MM.1S (cell line): ENCODE data around the gene PRKAR2B.

ENCODE experiments used
- DNase-seq: peaks from one replicate; pipeline ENCODE4 v3.0.0-alpha.2; 2015
- H2AFZ ChIP-seq: fragments of 300-600 bp; sonication (generic); 2 replicates; pipeline ENCODE4 v1.6.0; 2016; ENCODE audit warnings: antibody characterized with exemption, low read length
- H3F3A ChIP-seq: fragments of 300-600 bp; sonication (generic); 2 replicates; pipeline ENCODE4 v1.6.1; 2016; ENCODE audit warnings: mild to moderate bottlenecking, antibody characterized with exemption, low read length, moderate library complexity, mixed read lengths; ENCODE audit not compliant: insufficient read depth
- H3K27ac ChIP-seq: fragments of 300-600 bp; sonication (generic); 2 replicates; pipeline ENCODE4 v1.5.1; 2016; ENCODE audit warnings: mild to moderate bottlenecking, low read length
- H3K27me3 ChIP-seq: fragments of 300-600 bp; sonication (generic); replicated peaks from 2 replicates; pipeline ENCODE4 v1.6.0; 2016; ENCODE audit warnings: low read length; ENCODE audit not compliant: insufficient read depth
- H3K36me3 ChIP-seq: fragments of 300-600 bp; sonication (generic); replicated peaks from 2 replicates; pipeline ENCODE4 v1.6.1; 2016; ENCODE audit warnings: mild to moderate bottlenecking, low read length, mixed read lengths; ENCODE audit not compliant: insufficient read depth
- H3K4me1 ChIP-seq: fragments of 300-600 bp; sonication (generic); 2 replicates; pipeline ENCODE4 v1.6.1; 2016; ENCODE audit warnings: low read length, mixed read lengths
- H3K4me2 ChIP-seq: fragments of 300-600 bp; sonication (generic); 2 replicates; pipeline ENCODE4 v1.6.0; 2016; ENCODE audit warnings: low read depth, low read length
- H3K4me3 ChIP-seq: fragments of 300-600 bp; sonication (generic); 2 replicates; pipeline ENCODE4 v1.5.1; 2016; ENCODE audit warnings: low read length, mixed read lengths
- H3K79me2 ChIP-seq: fragments of 300-600 bp; sonication (generic); 2 replicates; pipeline ENCODE4 v1.6.1; 2016; ENCODE audit warnings: mixed run types, low read length, mixed read lengths
- H3K9ac ChIP-seq: fragments of 300-600 bp; sonication (generic); 2 replicates; pipeline ENCODE4 v1.6.1; 2016; ENCODE audit warnings: low read length, mixed read lengths
- H3K9me2 ChIP-seq: fragments of 300-600 bp; sonication (generic); replicated peaks from 2 replicates; pipeline ENCODE4 v1.6.1; 2016; ENCODE audit warnings: mild to moderate bottlenecking, low read length, mixed read lengths; ENCODE audit not compliant: insufficient read depth
- H3K9me3 ChIP-seq: fragments of 300-600 bp; sonication (generic); replicated peaks from 2 replicates; pipeline ENCODE4 v1.6.1; 2016; ENCODE audit warnings: mild to moderate bottlenecking, low read length, mixed read lengths; ENCODE audit not compliant: insufficient read depth
- H4K20me1 ChIP-seq: fragments of 300-600 bp; sonication (generic); 2 replicates; pipeline ENCODE4 v1.6.1; 2016; ENCODE audit warnings: mild to moderate bottlenecking, low read length, moderate library complexity, mixed read lengths; ENCODE audit not compliant: insufficient read depth
- CTCF ChIP-seq: fragments of 300-600 bp; sonication (generic); IDR thresholded peaks from 2 replicates; pipeline ENCODE4 v1.5.1; 2016; ENCODE audit warnings: antibody characterized with exemption, low read length, mixed read lengths
- EZH2 ChIP-seq: fragments of 300-600 bp; sonication (generic); optimal IDR thresholded peaks from 2 replicates; pipeline ENCODE3; 2017; ENCODE audit warnings: low read depth, mild to moderate bottlenecking, antibody characterized with exemption, low read length, mixed read lengths
- EZH2phosphoT487 ChIP-seq: fragments of 300-600 bp; sonication (generic); IDR thresholded peaks from 2 replicates; pipeline ENCODE4 v1.6.1; 2018; ENCODE audit warnings: antibody characterized with exemption, low read length

The PRKAR2B gene

GRCh38 chr7:107046491-107047259 lies 2.2 kb downstream of the PRKAR2B start:
- Histone ChIP-seq H3K4me1 (peaks cover 5% of the 10 kb centered on the region; the same call in 1 of the 2 replicates), H3K79me2 (no peaks in the 10 kb centered on the region), H2AFZ (no peak overlapping the region), H3K27ac (no peak overlapping the region), H3K27me3 (0 out of 2 replicates have a peak, but pooled peaks cover 9% of the 10 kb centered on the region), H3K9ac (no peak overlapping the region), H3K4me3 (no peak overlapping the region), H3F3A (peaks cover 3% of the 10 kb centered on the region; the same call in 1 of the 2 replicates), H3K9me3 (no peaks in the 10 kb centered on the region), H3K36me3 (no peaks in the 10 kb centered on the region), H3K4me2 (no peak overlapping the region), H4K20me1 (no peaks in the 10 kb centered on the region), H3K9me2 (no peaks in the 10 kb centered on the region)
- DNase-seq = no peak
- no peak for TF ChIP-seq EZH2phosphoT487
- TF ChIP-seq EZH2 = no peak
- TF ChIP-seq CTCF = no peak

- no peak overlapping the region for H3K4me3 ChIP-seq
- H3K27me3 ChIP-seq = 0 out of 2 replicates have a peak, but pooled peaks cover 9% of the 10 kb centered on the region
- H3K4me1 ChIP-seq = peaks cover 5% of the 10 kb centered on the region; the same call in 1 of the 2 replicates
- H3K36me3 ChIP-seq = no peaks in the 10 kb centered on the region
- H3K9me2 ChIP-seq = no peaks in the 10 kb centered on the region
- no peaks in the 10 kb centered on the region for H3K79me2 ChIP-seq
- H3K4me2 ChIP-seq = no peak overlapping the region
- H4K20me1 ChIP-seq = no peaks in the 10 kb centered on the region
- no peak overlapping the region for H3K27ac ChIP-seq
- H3K9me3 ChIP-seq = no peaks in the 10 kb centered on the region
- DNase-seq = no peak
- no peak overlapping the region for H3K9ac ChIP-seq
- peaks cover 3% of the 10 kb centered on the region; the same call in 1 of the 2 replicates for H3F3A ChIP-seq
- no peak overlapping the region for H2AFZ ChIP-seq
- TF ChIP-seq EZH2phosphoT487 = no peak
- TF ChIP-seq CTCF = peak; percentile 48; the same call in 1 of the 2 replicates
Observed at GRCh38 chr7:107047902-107048782, 3.6 kb downstream of the PRKAR2B start.

- Histone ChIP-seq H3K4me3 (no peak overlapping the region), H3K79me2 (no peaks in the 10 kb centered on the region), H3K4me1 (peaks cover 5% of the 10 kb centered on the region; the same call in 1 of the 2 replicates), H3K9me3 (no peaks in the 10 kb centered on the region), H2AFZ (no peak overlapping the region), H3K4me2 (no peak overlapping the region), H3K36me3 (no peaks in the 10 kb centered on the region), H3K9ac (no peak overlapping the region), H3K27me3 (0 out of 2 replicates have a peak, but pooled peaks cover 9% of the 10 kb centered on the region), H3K27ac (no peak overlapping the region), H4K20me1 (no peaks in the 10 kb centered on the region), H3K9me2 (no peaks in the 10 kb centered on the region), H3F3A (peaks cover 1% of the 10 kb centered on the region; the same call in 1 of the 2 replicates)
- TF ChIP-seq CTCF = no peak
- no peak for TF ChIP-seq EZH2
- no peak for TF ChIP-seq EZH2phosphoT487
- no peak for DNase-seq
Observed at GRCh38 chr7:107048783-107049418, 4.4 kb downstream of the PRKAR2B start.
